Kidney (tissue), 14 donors: ENCODE data around the gene PLA2G6. TPM values are rescaled to one million over a fixed set of nuclear protein-coding genes. Genes with fewer than 3 reads are reported as not detected.

Experiments used
- DNase-seq, 5 donors: peaks; one replicate each; pipeline ENCODE4 v3.0.0-alpha.2; 2013 to 2020
- FAIRE-seq: peaks from 2 replicates; lab custom pipeline; 2012; peaks lifted over from hg19 to GRCh38; lab: Jason Lieb, UNC
- H3K27ac ChIP-seq, 2 donors: one replicate each; pipeline ENCODE4 v1.7.0; 2013; ENCODE audit warnings: low read depth in 2 of 2, low read length in 2 of 2, inconsistent platforms in 1 of 2
- H3K27me3 ChIP-seq: one replicate; pipeline ENCODE4 v1.7.1; 2013; ENCODE audit warnings: low read length, inconsistent platforms; ENCODE audit not compliant: control insufficient read depth, insufficient read depth
- H3K36me3 ChIP-seq, 3 donors: one replicate each; pipeline versions ENCODE4 v1.7.0 to v1.7.1; 2013; ENCODE audit warnings: low read length in 3 of 3, control low read depth in 1 of 3, inconsistent platforms in 1 of 3; ENCODE audit not compliant: insufficient read depth in 3 of 3, control insufficient read depth in 2 of 3
- H3K4me1 ChIP-seq, 3 donors: one replicate each; pipeline versions ENCODE4 v1.7.0 to v1.7.1; 2013; ENCODE audit warnings: low read length in 3 of 3, inconsistent platforms in 1 of 3, low read depth in 1 of 3; ENCODE audit not compliant: control insufficient read depth in 2 of 3, insufficient read depth in 2 of 3
- H3K4me3 ChIP-seq, 3 donors: one replicate each; pipeline versions ENCODE4 v1.7.0 to v1.8.1; 2013; ENCODE audit warnings: low read length in 3 of 3, control low read depth in 1 of 3, inconsistent platforms in 1 of 3
- H3K9ac ChIP-seq, 3 donors: one replicate each; pipeline versions ENCODE4 v1.7.0 to v1.7.1; 2013; ENCODE audit warnings: low read length in 3 of 3, control low read depth in 1 of 3, inconsistent platforms in 1 of 3
- H3K9me3 ChIP-seq, 3 donors: one replicate each; pipeline versions ENCODE4 v1.7.0 to v1.7.1; 2013; ENCODE audit warnings: low read length in 3 of 3, control low read depth in 1 of 3, inconsistent platforms in 1 of 3; ENCODE audit not compliant: control insufficient read depth in 2 of 3, insufficient read depth in 1 of 3
- CTCF ChIP-seq: IDR thresholded peaks from 3 replicates; pipeline ENCODE4 v1.5.1; 2012; ENCODE audit warnings: mild to moderate bottlenecking, moderate library complexity, borderline replicate concordance; ENCODE audit not compliant: insufficient read depth; ENCODE audit errors: extremely low read depth
- intact Hi-C: fragments of 100-400 bp; cut with DNase I; formaldehyde crosslinking; loops from one replicate; pipeline ENCODE4 v1.11.1; 2022
- polyA plus RNA-seq: library from polyadenylated mRNA; stranded (reverse); fragments of 350-450 nt; fragmentation: Illumina TruSeq; extraction: RNeasy Lipid Tissue Mini Kit (QIAGEN cat#74804); gene quantifications from one replicate; pipeline ENCODE4 v1.2.3, GENCODE V29; 2014; ENCODE audit warnings: low read depth, low replicate concordance; ENCODE audit not compliant: insufficient read depth
- total RNA-seq: library from RNA; stranded (reverse); fragmentation: NEBNext Ultra II Directional; extraction: Animal tissue kit (Norgen Biotek cat#: 25700); gene quantifications from one replicate; pipeline ENCODE4 v1.2.1, GENCODE V29; 2021
- donor health status: control.
- donor health status: control.
- donor health status: control.
- donor health status: control.
- donor health status: control.
- donor health status: DM: yes; HTN: yes; CAD: no.
- donor health status: Normal renal cell carcinoma (clear cell type).

The PLA2G6 gene
- total and polyA plus RNA-seq, 2 donors from 2014 or later, result 26.6 to 61.6 TPM

GRCh38 chr22:38132794-38133193 is 48.8 kb downstream of the PLA2G6 start:
- no peak overlapping the region for H3K9ac ChIP-seq
- TF ChIP-seq CTCF, result no peak
- H3K27me3 ChIP-seq, result no peaks in the 10 kb centered on the region
- H3K4me1 ChIP-seq, result no peaks in the 10 kb centered on the region
- peaks cover 0 to 13% (median 6%) of the 10 kb centered on the region in 3 donors for H3K36me3 ChIP-seq
- intact Hi-C loops, result no loop called here
- FAIRE-seq, result no peak
- no peak overlapping the region for H3K27ac ChIP-seq
- H3K9me3 ChIP-seq, result no peaks in the 10 kb centered on the region
- no peak overlapping the region for H3K4me3 ChIP-seq
- peak in 2 of 5 donors; percentile 22 to 67 for DNase-seq

GRCh38 chr22:38132136-38132535 is 49.5 kb downstream of the PLA2G6 start:
- Histone ChIP-seq H3K36me3 (peaks cover 0 to 14% (median 8%) of the 10 kb centered on the region in 3 donors), H3K9ac (no peak overlapping the region), H3K4me1 (no peaks in the 10 kb centered on the region), H3K9me3 (no peaks in the 10 kb centered on the region), H3K27me3 (no peaks in the 10 kb centered on the region), H3K27ac (no peak overlapping the region), H3K4me3 (no peak overlapping the region)
- no peak for TF ChIP-seq CTCF
- DNase-seq (peak in 2 of 5 donors; percentile 10 to 27), FAIRE-seq (no peak)
- intact Hi-C loops, result no loop called here

- no peaks in the 10 kb centered on the region for H3K27me3 ChIP-seq
- H3K4me3 ChIP-seq, result no peak overlapping the region
- H3K36me3 ChIP-seq, result peaks cover 0 to 14% (median 8%) of the 10 kb centered on the region in 3 donors
- H3K4me1 ChIP-seq, result no peaks in the 10 kb centered on the region
- peak in 1 of 5 donors; percentile 21 for DNase-seq
- H3K9ac ChIP-seq, result no peak overlapping the region
- no peak for TF ChIP-seq CTCF
- peak; percentile 50 for FAIRE-seq
- H3K9me3 ChIP-seq, result no peaks in the 10 kb centered on the region
- H3K27ac ChIP-seq, result no peak overlapping the region
- intact Hi-C loops, result no loop called here
These were observed 50.2 kb downstream of the PLA2G6 start for GRCh38 chr22:38131399-38131798.

- no peak overlapping the region for H3K4me3 ChIP-seq
- H3K27ac ChIP-seq, result no peak overlapping the region
- FAIRE-seq, result no peak
- H3K9me3 ChIP-seq, result no peaks in the 10 kb centered on the region
- H3K4me1 ChIP-seq, result no peaks in the 10 kb centered on the region
- peaks cover 0 to 21% (median 5%) of the 10 kb centered on the region in 3 donors for H3K36me3 ChIP-seq
- intact Hi-C loops, result no loop called here
- H3K9ac ChIP-seq, result no peak overlapping the region
- TF ChIP-seq CTCF, result no peak
- DNase-seq, result no peak
- H3K27me3 ChIP-seq, result no peaks in the 10 kb centered on the region
These were observed 51.8 kb downstream of the PLA2G6 start for GRCh38 chr22:38129856-38130255.
